ENCODE results near the gene FAM171A2.
"Not testable (repeated sequence)": the region's sequence is repeated elsewhere in the genome, so short reads cannot be mapped to it uniquely, and the experiment has no call there.

Gene FAM171A2

GRCh38 chr17:44376779-44377178 is 13.1 kb upstream of the FAM171A2 start:
- no peak overlapping the region for H3K4me3 ChIP-seq (ENCODE audit: low read depth, low read length)
- DNase-seq (ENCODE audit: low read depth), result no peak
- TF ChIP-seq CTCF (conservative IDR thresholded peaks at IDR 0.05; ENCODE audit: low read depth, low read length), result no peak

GRCh38 chr17:44376124-44376523 is 12.5 kb upstream of the FAM171A2 start:
- peak; percentile 55 for DNase-seq (ENCODE audit: low read depth)
- no peak overlapping the region for H3K4me3 ChIP-seq (ENCODE audit: low read depth, low read length)
- peak; percentile 63 for TF ChIP-seq CTCF (conservative IDR thresholded peaks at IDR 0.05; ENCODE audit: low read depth, low read length)

- no peak for TF ChIP-seq CTCF (conservative IDR thresholded peaks at IDR 0.05; ENCODE audit: low read depth, low read length)
- no peak overlapping the region for H3K4me3 ChIP-seq (ENCODE audit: low read depth, low read length)
- DNase-seq (ENCODE audit: low read depth), result no peak
These were observed 11.8 kb upstream of the FAM171A2 start for GRCh38 chr17:44375196-44376017.

- DNase-seq (ENCODE audit: low read depth), result no peak
- no peak for TF ChIP-seq CTCF (conservative IDR thresholded peaks at IDR 0.05; ENCODE audit: low read depth, low read length)
- H3K4me3 ChIP-seq (ENCODE audit: low read depth, low read length), result no peak overlapping the region
These were observed 10.9 kb upstream of the FAM171A2 start for GRCh38 chr17:44374306-44375195.

GRCh38 chr17:44372036-44372435 is 8.4 kb upstream of the FAM171A2 start:
- no peak for TF ChIP-seq CTCF (conservative IDR thresholded peaks at IDR 0.05; ENCODE audit: low read depth, low read length)
- no peak for DNase-seq (ENCODE audit: low read depth)
- H3K4me3 ChIP-seq (ENCODE audit: low read depth, low read length), result no peak overlapping the region

- DNase-seq (ENCODE audit: low read depth); H3K4me3 ChIP-seq (ENCODE audit: low read depth, low read length): not testable (repeated sequence)
These were observed 5.9 kb upstream of the FAM171A2 start for GRCh38 chr17:44369414-44370023.

- not testable (repeated sequence) for DNase-seq (ENCODE audit: low read depth)
These were observed 5.0 kb upstream of the FAM171A2 start for GRCh38 chr17:44368391-44369243.

More at GRCh38 chr17:44368391-44369243, 5.0 kb upstream of the FAM171A2 start:
- H3K4me3 ChIP-seq (ENCODE audit: low read depth, low read length), result not testable (repeated sequence)

All from choroid plexus epithelial cell (primary cell).